ENCODE data around the gene PCNX4.
A peak's percentile ranks its signal among the peaks of the same experiment; 100 is the strongest.

The PCNX4 gene

GRCh38 chr14:60133487-60133886, 41.8 kb downstream of the PCNX4 start:
- no peak for TF ChIP-seq POLR2A (IDR thresholded peaks at IDR 0.05; ENCODE audit: low read depth, low read length)
- FAIRE-seq (no peak), DNase-seq (ENCODE audit: insufficient read length, low spot score) (no peak)

GRCh38 chr14:60134702-60135101, 43.0 kb downstream of the PCNX4 start:
- DNase-seq (ENCODE audit: insufficient read length, low spot score) (no peak), FAIRE-seq (no peak)
- TF ChIP-seq POLR2A (IDR thresholded peaks at IDR 0.05; ENCODE audit: low read depth, low read length) = no peak

- no peak for TF ChIP-seq POLR2A (IDR thresholded peaks at IDR 0.05; ENCODE audit: low read depth, low read length)
- DNase-seq (ENCODE audit: insufficient read length, low spot score) (peak; percentile 42), FAIRE-seq (peak; percentile 92)
These were observed 60.0 kb downstream of the PCNX4 start for GRCh38 chr14:60151715-60152114.

DNA sequence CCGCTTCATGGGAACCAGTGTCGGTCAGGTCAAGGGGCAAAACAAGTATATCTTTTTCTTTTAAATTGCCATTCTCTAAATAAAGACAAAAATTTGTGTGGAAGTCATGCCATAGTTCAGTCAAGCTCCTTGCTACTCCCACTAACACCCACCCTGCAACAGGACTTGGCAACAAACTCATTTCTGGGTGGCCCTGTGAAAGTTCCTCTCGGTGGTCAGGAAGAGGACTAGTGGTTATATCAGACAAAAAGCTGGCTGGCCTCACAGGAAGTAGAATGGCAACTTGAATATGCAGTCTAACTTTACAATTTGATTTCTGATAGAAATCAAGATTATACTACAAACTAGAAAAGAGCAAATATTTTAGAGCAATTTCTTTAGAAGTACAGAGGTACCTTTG, 62.3 kb downstream of the PCNX4 start:
- no peak for TF ChIP-seq POLR2A (IDR thresholded peaks at IDR 0.05; ENCODE audit: low read depth, low read length)
- DNase-seq (ENCODE audit: insufficient read length, low spot score) = no peak
- FAIRE-seq = no peak

DNA sequence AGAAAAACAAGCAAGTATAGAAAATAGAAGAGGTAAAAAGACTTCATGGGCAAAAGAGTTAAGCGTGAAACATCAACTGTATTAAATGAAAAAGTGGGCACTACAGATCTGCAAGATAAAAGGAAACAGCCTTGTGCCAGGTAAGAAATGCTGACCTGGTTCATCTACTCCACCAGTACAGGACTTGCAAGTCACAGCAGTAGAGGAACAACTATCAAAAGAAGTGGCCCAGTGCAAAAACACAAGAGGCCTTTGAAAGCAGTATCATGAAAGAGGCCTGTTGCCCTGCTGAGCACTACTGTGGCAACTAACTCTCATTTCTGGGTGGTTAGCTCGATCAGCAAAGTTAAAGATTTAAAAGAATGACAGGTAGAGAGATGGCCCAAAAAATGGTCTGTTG, 62.9 kb downstream of the PCNX4 start:
- no peak for FAIRE-seq
- no peak for DNase-seq (ENCODE audit: insufficient read length, low spot score)
- no peak for TF ChIP-seq POLR2A (IDR thresholded peaks at IDR 0.05; ENCODE audit: low read depth, low read length)

- DNase-seq (ENCODE audit: insufficient read length, low spot score) (no peak), FAIRE-seq (no peak)
- TF ChIP-seq POLR2A (IDR thresholded peaks at IDR 0.05; ENCODE audit: low read depth, low read length) = no peak
These were observed 68.7 kb downstream of the PCNX4 start for GRCh38 chr14:60160422-60160821.

- FAIRE-seq (no peak), DNase-seq (ENCODE audit: insufficient read length, low spot score) (no peak)
- no peak for TF ChIP-seq POLR2A (IDR thresholded peaks at IDR 0.05; ENCODE audit: low read depth, low read length)
These were observed 69.7 kb downstream of the PCNX4 start for GRCh38 chr14:60161196-60162107.

DNA sequence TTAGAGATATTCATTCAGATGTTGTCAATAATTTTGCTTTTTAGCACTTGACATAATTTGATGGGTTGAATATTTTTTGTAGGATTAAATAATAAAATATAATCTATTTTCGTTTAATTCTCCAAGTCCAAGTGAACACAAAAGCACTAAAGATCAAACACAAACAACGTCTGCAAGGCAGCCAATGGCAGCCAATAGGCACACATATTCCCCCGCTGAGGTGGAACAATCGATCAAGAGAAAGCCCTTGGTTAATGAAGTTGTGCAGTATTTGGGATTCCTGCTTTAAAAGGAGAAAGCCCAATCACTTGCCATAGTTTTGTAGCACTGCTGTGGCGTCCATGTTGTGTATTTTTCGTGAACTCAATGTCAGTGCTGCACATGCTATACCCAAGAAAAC, 72.0 kb downstream of the PCNX4 start:
- DNase-seq (ENCODE audit: insufficient read length, low spot score) = no peak
- TF ChIP-seq POLR2A (IDR thresholded peaks at IDR 0.05; ENCODE audit: low read depth, low read length) = no peak
- FAIRE-seq = no peak

GRCh38 chr14:60164404-60164711, 72.6 kb downstream of the PCNX4 start:
- FAIRE-seq (peak; percentile 48), DNase-seq (ENCODE audit: insufficient read length, low spot score) (no peak)
- no peak for TF ChIP-seq POLR2A (IDR thresholded peaks at IDR 0.05; ENCODE audit: low read depth, low read length)

- peak; percentile 59; the same call in 1 of the 2 replicates for TF ChIP-seq POLR2A (IDR thresholded peaks at IDR 0.05; ENCODE audit: low read depth, low read length)
- FAIRE-seq (peak; percentile 20), DNase-seq (ENCODE audit: insufficient read length, low spot score) (peak; percentile 56)
These were observed 73.2 kb downstream of the PCNX4 start, which contains the start of gene DHRS7 for GRCh38 chr14:60164712-60165546. Gene DHRS7 (minus strand): TSS chr14:60165398. CDS start chr14:60165309, 89 bp downstream.

- TF ChIP-seq POLR2A (IDR thresholded peaks at IDR 0.05; ENCODE audit: low read depth, low read length) = no peak
- FAIRE-seq (no peak), DNase-seq (ENCODE audit: insufficient read length, low spot score) (no peak)
These were observed 73.8 kb downstream of the PCNX4 start for GRCh38 chr14:60165547-60165876.

- FAIRE-seq (no peak), DNase-seq (ENCODE audit: insufficient read length, low spot score) (no peak)
These were observed 74.4 kb downstream of the PCNX4 start for GRCh38 chr14:60166142-60166541.

DNA sequence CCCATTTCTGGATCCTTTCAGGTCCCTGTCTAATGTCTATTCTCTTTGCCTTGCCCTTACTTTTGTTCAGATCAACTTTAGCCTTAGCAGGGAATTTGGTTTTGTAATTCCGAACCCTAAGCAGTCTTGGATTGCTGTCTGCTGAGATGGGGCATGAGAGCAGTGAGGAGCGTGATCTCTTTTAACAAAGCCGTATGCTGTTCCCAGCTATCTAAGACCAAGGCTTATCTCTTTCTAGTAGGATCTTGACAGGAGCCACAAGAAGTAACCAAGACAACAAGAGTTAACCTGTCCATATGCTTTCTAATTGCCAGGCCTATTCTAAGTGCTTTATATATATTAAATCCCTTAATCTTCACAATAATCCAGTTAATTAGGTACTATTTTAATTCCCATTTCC, 78.0 kb downstream of the PCNX4 start:
- DNase-seq (ENCODE audit: insufficient read length, low spot score) (no peak), FAIRE-seq (no peak)
- no peak for TF ChIP-seq POLR2A (IDR thresholded peaks at IDR 0.05; ENCODE audit: low read depth, low read length)

More at GRCh38 chr14:60166142-60166541, 74.4 kb downstream of the PCNX4 start:
- no peak for TF ChIP-seq POLR2A (IDR thresholded peaks at IDR 0.05; ENCODE audit: low read depth, low read length)

DNA sequence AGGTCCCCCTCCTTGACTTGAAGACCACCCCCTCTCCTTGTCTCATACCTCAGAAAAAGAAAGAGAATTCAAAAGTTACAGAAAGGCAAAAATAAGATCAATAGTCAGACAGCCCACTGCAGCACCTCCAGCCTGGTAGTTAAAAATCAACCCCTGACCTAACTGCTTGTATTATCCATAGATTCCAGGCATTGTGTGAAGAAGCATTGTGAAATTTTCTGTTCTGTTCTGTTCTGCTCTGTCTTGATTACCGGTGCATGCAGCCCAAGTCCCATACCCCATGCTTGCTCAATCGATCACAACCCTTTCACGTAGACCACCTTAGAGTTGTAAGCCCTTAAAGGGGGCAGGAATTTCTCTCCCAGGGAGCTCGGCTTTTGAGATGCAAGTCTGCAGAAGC, 79.2 kb downstream of the PCNX4 start:
- FAIRE-seq (no peak), DNase-seq (ENCODE audit: insufficient read length, low spot score) (no peak)
- no peak for TF ChIP-seq POLR2A (IDR thresholded peaks at IDR 0.05; ENCODE audit: low read depth, low read length)

Data from H54 (cell line).